Activated CD8-positive, alpha-beta memory T cell treated with anti-CD3 and anti-CD28 coated beads, Interleukin-2, amount 50 U/mL, for 4 hours (primary cell): Measurements from ENCODE around the gene JAK2.
"Not testable (repeated sequence)": the region's sequence is repeated elsewhere in the genome, so short reads cannot be mapped to it uniquely, and the experiment has no call there.

ENCODE experiments used
- DNase-seq: peaks from one replicate; pipeline ENCODE4 v3.0.0-alpha.2; 2020

The JAK2 gene

DNA sequence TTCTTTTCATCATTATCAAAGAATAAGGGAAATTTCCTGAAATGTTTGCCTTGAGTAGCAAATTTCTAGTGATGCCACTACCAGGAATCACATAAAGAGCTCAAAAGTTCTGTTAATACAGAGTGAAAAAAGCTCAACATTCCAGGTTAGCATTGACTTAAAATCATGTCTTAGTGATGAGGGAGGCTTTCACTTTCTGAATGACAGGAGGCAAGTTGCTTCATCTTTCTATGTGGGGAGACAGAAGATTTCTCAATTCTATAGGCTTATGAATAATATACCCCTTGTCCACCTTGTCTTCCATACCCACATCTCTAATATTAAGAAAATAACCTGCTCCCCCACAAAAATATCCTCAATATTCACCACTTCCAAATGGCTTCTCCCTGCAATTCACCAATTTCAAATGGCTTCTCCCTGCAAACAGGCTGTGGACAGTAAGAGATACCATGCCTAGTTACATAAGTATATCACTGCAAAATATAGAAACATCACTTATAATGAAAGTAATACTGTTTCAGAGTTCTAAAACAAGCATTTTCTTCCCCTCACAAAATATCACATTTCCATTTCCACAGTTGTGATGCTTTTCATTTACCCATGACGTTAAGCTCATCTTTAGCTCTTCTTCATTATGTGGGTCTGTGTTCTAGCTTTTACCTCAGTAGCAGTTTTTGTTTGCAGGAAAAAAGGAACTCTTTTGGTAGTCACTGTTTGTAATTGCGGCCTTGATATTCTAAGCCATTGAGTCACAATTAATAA, 2.2 kb upstream of the JAK2 start:
- no peak for DNase-seq

DNA sequence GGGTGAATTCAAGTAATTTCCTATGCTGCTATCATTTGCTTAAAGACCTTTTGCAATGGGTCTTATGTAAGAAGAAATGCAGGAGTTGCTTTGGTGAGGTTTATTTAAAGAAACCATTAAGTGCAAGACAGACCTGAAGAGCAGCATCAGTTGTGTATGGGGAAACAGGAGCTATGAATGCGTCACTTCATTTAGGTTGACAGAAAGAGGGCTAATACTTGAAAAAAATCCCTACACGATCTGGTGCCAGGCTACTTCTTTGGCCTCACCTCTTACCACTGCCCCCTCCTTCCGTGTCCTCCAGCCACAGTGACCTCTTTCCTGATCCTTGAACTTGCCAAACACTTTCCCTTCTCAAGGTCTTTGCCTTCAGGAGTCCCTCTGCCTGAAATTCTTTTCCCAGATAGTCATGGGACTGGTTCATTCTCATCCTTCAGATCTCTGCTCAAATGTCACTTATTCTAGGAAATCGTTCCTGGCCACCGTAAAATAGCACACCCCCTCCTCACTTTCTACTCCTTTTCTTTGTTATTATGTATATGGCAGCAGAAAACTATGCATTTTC, 1.4 kb upstream of the JAK2 start:
- DNase-seq = no peak

DNA sequence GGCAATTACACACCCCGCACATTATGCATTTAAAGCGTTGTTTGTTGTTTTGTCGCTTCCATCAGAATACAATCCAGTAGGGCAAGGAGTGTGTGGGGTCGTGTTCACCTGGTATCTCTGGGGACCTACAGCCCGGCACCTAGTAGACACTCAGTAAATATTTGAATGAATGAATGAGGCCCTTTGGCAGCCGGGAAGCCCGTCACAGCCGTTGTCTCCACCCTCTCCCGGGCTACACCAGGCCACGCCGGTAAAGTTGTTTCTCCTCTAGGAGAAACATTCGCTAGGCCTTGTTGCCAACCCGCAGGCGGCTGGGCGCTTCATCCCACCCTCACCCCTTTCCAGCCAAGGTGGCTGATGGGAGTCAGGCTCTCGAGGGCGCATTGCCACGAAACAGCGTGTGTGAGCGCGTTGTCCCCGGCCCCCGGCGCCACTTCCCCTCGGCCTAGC, 876 bp upstream of the JAK2 start:
- no peak for DNase-seq

DNA sequence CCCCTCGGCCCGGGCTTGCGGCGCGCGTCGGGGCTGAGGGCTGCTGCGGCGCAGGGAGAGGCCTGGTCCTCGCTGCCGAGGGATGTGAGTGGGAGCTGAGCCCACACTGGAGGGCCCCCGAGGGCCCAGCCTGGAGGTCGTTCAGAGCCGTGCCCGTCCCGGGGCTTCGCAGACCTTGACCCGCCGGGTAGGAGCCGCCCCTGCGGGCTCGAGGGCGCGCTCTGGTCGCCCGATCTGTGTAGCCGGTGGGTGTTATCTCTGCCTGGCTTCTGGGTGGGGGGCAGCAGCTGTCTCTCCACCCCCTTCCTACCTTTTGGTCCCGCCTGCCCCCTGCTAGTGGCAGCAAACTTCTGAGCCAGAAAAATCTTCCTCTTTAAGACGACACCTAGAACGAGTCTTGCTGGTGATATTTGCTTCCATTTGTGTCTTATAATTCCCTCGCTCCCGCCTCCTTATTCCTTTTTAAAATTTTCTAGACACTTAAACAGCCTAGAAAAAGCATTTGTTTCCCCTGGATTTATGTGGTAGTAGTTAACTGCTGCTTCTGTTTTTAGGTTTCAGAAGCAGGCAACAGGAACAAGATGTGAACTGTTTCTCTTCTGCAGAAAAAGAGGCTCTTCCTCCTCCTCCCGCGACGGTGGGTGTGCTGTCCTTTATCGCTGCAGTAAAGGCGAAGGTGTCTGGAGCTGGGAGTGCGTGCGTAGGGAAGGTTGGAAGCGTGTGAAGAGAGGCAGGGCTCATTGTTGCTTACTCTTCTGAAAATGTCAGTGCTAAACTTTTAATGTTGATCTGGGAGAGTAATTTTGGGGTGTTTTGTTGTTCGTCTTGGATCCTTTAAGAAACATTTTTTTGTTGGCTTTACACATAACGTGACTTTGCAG, 554 bp downstream of the JAK2 start:
- DNase-seq = peak; percentile 17

DNA sequence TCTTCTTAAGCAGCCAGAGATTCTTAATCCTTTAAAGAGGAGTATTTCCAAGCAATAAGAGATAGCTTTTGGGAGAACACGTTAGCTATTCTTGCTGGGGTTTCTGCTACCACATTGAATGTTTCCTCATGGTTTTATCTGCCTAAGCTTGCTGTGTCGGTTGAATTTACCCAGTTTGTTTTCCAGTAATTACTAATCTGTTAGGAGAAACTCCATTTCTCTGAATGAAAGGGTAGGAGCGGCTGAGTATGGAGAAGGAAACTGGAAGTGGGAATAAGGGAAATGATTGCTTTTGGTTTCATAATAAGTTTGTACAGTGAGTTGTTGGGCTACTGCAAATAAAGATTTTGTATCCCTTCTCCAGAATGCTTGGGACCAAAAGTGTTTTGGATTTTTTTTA, 1.2 kb downstream of the JAK2 start:
- DNase-seq = no peak

DNA sequence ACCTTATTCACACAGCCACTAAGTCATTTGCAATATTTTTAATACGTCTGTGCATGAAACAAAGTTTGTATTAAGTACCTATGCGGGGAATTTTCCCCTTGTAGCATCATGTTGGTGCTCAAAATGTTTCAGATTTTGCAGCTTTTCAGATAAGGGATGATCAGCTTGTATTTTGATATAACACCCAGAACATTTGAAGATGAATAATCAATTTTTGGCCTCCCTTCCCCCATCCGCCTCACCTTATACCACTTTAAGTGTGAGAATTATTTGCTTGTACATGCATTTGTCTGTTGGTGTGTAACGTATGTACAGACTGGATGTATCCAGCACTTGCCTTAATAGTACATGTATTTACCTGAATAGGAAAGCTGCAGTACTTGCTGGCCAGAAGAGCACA, 1.7 kb downstream of the JAK2 start:
- DNase-seq = no peak

DNA sequence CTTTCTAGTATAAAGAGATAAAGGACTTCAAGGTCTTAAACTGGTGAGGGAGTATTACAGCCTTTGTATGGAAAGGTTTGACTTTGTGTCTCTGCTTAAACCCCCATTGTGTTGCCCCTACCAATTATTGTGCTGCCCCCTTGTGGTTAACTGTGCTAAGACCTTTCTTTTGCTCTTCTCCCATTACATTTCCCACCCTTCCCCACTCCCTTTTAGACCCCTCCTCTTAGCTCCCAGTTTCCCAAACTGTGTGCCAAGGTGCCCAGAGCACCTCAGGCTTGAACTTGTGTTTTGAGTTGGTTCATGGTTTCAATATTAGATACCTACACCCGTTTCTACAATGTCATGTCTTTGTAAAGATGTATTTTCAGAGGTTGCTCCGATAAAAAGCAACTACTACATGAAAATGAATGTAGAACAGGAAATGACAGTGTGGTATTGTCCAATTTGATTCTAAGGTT, 2.9 kb downstream of the JAK2 start:
- DNase-seq = peak; percentile 47

DNA sequence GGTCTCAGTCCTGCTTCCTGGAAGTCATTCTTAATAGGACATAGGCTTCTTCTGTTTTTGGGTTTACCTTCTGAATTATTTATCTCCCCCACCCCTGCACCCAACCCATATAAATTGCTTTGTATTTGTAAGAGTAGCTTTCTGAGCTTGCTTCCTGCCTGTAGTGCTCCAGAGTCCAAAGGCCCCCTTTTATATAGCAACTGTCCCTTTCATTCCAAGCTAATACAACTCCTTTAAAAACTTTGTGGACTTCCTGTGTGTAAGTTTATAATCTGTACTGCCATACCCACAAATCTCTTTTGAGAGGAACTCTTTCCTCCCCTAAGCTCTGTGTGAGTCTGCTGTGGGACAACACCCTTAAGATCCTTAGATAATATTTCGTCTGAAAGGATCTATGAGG, 7.8 kb downstream of the JAK2 start:
- DNase-seq = no peak

DNA sequence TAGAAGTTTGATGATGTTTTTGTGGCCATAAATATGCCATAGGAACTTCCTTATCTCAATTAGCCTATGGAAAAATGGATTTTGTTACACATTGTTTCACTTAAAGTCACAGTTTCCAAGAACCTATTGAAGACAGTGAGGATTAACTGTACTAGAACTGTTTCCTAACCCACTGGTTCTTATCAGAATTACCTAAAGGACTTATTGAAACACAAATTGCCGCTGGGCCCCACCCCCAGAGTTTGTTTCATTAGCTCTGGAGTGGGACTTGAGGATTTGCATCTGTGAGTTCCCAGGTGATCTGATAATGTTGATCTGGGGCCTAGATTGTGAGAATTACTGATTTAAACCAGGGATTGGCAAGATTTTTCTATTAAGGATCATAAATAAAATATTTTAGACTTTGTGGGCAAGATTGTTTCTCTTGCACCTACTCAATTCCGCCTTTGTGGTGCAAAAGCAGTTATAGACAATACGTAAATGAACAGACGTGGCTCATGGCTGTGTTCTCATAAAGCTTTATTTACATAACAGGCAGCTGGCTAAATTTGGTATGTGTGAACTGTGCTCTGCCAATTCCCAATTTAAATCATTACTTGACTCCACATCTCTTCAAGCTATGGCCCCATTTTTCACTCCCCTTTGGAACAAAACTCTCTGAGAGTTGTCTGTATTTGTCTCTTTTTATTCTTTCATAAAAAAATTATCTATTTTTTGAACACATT, 9.3 kb downstream of the JAK2 start:
- DNase-seq = no peak

DNA sequence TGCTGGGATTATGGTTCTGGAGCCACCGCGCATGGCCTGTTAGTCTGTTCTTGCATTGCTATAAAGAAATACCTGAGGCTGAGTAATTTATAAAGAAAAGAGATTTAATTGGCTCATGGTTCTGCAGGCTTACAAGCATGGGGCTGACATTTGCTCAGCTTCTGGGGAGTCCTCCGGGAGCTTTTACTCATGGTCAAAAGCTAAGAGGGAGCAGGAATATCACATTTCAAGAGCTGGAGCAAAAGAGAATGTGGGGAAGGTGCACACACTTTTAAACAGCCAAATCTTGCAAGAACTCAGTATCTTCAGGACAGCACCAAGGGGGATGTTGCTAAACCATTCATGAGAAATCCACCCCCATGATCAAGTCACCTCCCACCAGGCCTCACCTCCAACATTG, 12.1 kb downstream of the JAK2 start:
- DNase-seq = no peak

DNA sequence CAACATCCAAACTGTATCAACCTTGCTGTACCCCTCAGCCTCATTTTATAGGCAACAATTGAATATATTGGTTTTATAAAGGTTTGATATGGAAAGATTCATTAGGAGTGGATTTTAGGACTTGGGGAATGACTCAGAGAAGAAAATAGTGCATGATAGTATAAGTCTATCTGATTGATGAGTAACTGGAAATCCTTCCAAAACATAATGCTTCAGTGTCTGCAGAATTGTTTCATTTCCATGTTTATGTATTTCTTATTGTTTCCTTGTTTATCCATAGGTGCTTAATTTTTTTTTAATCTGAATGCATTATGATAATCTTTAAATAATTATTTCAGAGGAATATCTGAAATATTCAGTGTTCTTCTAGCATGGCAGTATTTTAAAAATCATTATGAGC, 12.6 kb downstream of the JAK2 start:
- no peak for DNase-seq

DNA sequence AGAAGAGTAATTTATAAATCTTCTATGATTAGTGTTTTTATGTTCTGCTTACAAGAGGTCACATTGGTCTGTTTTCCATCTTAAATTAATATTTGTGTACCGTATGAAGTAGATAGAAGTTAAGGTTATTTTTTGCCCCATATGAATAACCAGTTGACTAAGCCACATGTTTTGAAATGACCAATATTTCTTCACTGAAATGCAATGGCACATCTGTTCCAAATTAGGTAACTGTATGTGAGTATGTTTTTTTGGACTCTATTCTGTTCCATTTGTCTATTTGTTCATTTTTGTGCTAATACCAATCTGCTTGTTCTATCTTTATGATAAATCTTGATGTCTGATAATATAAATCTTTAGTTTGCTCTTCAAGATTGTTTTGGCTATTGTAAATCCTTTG, 17.7 kb downstream of the JAK2 start:
- no peak for DNase-seq

DNA sequence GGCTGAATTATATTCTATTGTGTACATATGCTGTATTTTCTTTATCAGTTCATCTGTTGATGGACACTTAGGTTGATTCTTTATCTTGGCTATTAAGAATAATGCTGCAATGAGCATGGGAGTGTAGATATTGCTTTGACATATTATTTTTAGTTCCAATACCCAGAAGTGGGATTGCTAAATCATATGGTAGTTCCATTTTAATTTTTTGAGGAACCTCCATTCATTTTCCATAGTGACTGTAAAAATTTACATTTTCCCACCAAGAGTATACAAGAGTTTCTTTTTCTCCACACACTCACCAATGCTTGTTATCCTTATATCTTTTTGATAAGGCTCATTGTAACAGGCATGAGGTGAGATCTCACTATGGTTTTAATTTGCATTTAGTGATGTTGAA, 19.4 kb downstream of the JAK2 start:
- DNase-seq = no peak

DNA sequence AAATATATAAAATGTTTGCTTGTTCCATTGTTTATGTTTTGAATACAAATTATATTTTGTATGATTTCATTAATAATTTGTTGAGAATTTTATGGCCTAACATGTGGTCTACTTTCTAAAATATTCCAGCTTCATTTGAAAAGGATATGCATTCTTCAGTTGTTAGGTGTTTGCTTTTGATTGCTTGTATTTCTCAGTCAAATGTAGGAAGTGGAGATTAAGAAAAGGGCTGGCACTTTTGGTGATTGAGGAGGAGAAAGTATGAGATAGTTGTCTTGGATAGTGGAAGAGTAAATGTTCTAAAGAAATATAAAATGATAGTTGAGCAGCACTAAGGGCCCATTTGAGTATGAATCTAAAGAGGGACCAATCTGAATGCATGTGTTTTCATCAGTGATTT, 23.1 kb downstream of the JAK2 start:
- DNase-seq = no peak

DNA sequence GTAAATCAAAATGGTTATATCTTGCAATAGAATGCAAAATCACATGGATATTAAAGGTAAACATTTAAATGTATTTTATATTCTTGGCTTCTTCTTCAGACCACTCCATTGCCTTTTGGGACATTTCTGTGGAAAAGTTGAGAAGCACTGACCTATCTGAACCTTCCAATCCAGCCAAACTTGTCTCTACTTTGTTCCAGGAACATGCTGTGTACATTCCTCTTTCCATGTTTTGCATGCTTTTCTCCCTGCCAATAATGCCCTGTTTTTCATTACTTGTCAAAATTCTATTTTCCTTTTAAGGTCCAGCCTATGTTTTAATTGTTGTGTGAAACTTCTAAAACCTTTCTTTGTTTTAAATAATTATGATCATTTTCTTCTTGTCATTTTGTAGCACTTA, 28.3 kb downstream of the JAK2 start:
- DNase-seq = no peak

DNA sequence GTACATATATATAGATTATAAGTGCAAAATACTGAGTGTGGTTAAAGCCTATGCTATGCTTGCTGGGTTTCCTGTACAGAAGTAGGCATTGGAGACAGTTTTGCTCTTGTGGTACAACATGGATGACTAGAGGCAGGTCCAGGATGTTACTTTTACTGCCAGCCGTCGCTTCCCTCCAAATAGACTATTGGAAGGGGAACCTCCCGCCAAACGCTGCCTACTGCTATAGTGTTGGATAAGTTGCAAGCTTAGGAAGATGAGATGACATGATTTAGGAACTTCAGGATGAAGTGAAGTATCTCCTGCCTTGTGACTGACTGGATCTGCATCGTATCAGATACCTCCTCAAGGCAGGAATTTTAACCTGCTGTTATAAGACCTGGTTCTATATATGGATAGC, 30.9 kb downstream of the JAK2 start:
- no peak for DNase-seq

DNA sequence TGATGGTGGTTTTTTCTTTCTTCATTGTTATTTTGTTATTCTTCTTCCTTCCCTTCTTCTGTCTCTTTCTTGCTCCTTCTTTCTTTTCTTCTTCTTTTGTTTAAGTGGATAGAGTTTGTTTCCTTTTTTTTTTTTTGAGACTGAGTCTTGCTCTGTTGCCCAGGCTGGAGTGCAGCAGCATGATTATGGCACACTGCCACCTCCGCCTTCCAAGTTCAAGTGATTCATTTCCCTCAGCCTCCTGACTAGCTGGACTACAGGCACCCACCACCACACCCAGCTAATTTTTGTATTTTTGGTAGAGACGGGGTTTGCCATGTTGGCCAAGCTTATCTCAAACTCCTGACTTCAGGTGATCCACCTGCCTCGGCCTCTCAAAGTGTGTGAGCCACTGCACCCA, 40.3 kb downstream of the JAK2 start:
- no peak for DNase-seq

DNA sequence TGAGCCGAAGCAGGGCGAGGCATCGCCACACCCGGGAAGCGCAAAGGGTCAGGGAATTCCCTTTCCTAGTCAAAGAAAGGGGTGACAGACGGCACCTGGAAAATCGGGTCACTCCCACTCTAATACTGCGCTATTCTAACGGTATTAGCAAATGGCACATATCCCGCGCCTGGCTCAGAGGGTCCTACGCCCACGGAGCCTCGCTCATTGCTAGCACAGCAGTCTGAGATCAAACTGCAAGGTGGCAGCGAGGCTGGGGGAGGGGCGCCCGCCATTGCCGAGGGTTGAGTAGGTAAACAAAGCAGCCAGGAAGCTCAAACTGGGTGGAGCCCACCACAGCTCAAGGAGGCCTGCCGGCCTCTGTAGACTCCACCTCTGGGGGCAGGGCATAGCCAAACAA, 46.9 kb downstream of the JAK2 start:
- DNase-seq = not testable (repeated sequence)

DNA sequence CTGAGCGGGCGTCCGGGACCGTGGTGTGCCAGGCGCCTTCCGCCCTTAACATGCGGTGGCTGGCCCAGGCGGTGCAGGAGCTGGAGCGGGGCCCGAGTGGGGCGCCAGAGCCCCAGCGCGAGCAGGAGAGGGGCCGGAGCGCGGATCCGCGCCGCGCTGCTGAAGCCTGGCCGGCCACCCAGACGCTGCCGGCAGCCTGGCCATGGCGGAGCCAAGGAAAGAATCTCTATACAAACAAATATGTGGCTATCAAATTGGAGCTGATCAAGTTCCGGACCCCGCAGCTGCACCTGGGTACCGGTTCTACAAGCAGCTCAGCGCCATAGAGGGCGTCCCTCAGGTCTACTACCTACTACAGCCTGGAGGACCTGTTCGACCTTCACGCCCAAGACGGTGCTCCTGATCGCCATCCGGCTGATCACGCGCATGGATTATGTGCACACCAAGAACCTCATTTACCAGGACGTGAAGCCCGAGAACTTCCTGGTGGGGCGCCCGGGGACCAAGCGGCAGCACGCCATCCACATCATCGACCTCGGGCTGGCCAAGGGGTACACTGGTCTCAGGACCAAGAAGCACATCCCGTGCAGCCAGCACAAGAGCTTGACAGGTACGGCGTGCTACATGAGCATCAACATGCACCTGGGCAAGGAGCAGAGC, 55.8 kb downstream of the JAK2 start:
- no peak for DNase-seq

DNA sequence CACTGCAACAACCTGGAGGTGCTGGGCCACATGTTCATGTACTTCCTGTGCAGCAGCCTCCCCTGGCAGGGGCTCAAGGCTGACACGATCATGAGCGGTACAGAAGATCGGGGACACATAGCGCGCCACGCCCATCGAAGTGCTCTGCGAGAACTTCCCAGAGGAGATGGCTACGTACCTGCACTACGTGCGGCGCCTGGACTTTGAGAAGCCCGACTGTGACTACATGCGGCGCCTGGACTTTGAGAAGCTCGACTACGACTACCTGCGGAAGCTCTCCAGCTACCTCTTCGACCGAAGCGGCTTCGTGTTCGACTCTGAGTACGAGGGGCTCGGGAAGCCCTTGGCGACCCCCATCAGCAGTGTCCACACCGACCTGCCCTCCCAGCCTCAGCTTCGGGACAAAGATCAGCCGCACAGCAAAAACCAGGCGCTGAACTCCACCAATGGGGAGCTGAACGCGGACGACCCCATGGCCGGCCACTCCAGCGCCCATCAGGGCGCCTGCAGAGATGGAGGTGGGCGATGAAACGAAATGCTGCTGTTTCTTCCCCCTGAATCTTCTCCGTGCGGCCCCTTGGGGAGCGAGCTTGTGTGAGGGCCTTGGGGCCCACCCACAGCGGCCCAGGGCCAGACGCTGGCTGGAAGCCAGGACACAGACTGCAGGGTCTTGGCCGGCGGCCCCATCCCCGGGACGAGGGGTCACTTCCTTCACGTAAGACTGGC, 56.5 kb downstream of the JAK2 start:
- no peak for DNase-seq

DNA sequence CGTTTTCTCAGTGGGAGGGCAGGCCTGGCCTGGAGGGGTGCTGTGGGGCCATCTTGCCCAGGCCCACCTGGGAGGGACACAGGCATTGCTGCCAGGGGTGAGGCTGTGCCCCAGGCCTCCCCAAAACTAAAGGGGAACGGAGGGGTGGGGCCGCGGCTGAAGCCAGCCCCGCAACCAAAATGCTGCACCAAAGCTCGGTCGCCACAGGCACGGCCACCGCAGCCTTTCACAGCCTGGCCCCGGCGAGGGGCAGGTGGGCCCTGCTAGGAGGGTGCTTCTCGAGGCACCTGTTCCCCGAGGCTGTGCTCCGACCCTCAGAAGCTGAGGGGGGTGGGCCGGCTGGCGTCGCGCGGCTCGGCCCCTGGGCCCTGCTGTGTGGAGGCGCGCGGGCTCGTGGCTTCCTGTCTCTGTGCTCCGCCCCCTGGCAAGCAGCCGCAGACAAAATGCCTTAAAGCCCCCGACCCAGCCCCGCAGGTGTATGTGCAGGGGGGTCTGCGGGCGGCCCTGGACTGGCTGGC, 57.6 kb downstream of the JAK2 start:
- DNase-seq = no peak

DNA sequence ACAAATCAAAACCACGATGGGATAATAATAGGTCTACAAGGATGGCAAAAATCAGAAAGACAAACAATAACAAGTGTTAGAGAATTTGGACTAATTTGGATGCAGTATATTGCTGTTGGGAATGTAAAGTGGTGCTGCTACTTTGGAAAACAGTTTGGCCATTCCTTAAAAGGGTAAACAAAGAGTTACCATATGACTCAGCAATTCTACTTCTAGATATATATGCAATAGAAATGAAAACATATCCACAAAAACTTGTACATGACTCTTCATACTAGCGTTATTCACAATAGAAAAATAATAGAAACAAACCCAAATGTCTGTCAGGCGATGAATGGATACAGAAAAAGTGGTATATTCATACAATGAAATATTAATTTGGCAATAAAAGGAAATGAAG, 58.3 kb downstream of the JAK2 start:
- no peak for DNase-seq
